Endothelial cell of hepatic sinusoid (primary cell): ENCODE data around the gene ENOX1.

Experiments used
- in situ Hi-C: cut with HindIII; loops from 2 replicates; pipeline ENCODE4 v1.10.0; 2017; ENCODE audit warnings: low sequenced_read_pairs

ENOX1 gene

GRCh38 chr13:43295825-43296564 is 490.8 kb downstream of the ENOX1 start:
- in situ Hi-C loops, result no loop called here

GRCh38 chr13:43295321-43295720 is 491.5 kb downstream of the ENOX1 start:
- in situ Hi-C loops, result no loop called here

GRCh38 chr13:43294412-43294811 is 492.4 kb downstream of the ENOX1 start:
- in situ Hi-C loops, result no loop called here

GRCh38 chr13:43293986-43294385 is 492.8 kb downstream of the ENOX1 start:
- in situ Hi-C loops, result no loop called here

- in situ Hi-C loops, result no loop called here
These were observed 493.2 kb downstream of the ENOX1 start for GRCh38 chr13:43293561-43293960.

GRCh38 chr13:43293008-43293407 is 493.8 kb downstream of the ENOX1 start:
- in situ Hi-C loops, result no loop called here

GRCh38 chr13:43291287-43292060 is 495.3 kb downstream of the ENOX1 start:
- in situ Hi-C loops, result no loop called here

GRCh38 chr13:43289470-43290255 is 497.1 kb downstream of the ENOX1 start:
- in situ Hi-C loops, result no loop called here

- in situ Hi-C loops, result no loop called here
These were observed 500.0 kb downstream of the ENOX1 start for GRCh38 chr13:43286751-43287150.

- in situ Hi-C loops, result no loop called here
These were observed 500.7 kb downstream of the ENOX1 start for GRCh38 chr13:43285933-43286597.

GRCh38 chr13:43284162-43284561 is 502.6 kb downstream of the ENOX1 start:
- in situ Hi-C loops, result no loop called here

- in situ Hi-C loops, result no loop called here
These were observed 507.1 kb downstream of the ENOX1 start for GRCh38 chr13:43279696-43280095.

- in situ Hi-C loops, result no loop called here
These were observed 508.6 kb downstream of the ENOX1 start for GRCh38 chr13:43278127-43278526.

GRCh38 chr13:43277142-43277541 is 509.6 kb downstream of the ENOX1 start:
- in situ Hi-C loops, result no loop called here

- in situ Hi-C loops, result no loop called here
These were observed 511.9 kb downstream of the ENOX1 start for GRCh38 chr13:43274881-43275280.

- in situ Hi-C loops, result no loop called here
These were observed 513.4 kb downstream of the ENOX1 start for GRCh38 chr13:43273362-43273761.

- in situ Hi-C loops, result no loop called here
These were observed 513.9 kb downstream of the ENOX1 start for GRCh38 chr13:43272851-43273250.

GRCh38 chr13:43271152-43271551 is 515.6 kb downstream of the ENOX1 start:
- in situ Hi-C loops, result no loop called here

GRCh38 chr13:43270130-43270830 is 516.5 kb downstream of the ENOX1 start:
- in situ Hi-C loops, result no loop called here

- in situ Hi-C loops, result no loop called here
These were observed 517.7 kb downstream of the ENOX1 start for GRCh38 chr13:43269037-43269481.
